Ascending aorta (tissue), 2 donors: ENCODE data around the gene IMMP2L. TPM values are rescaled to one million over a fixed set of nuclear protein-coding genes. Genes with fewer than 3 reads are reported as not detected.
"Not testable (repeated sequence)": the region's sequence is repeated elsewhere in the genome, so short reads cannot be mapped to it uniquely, and the experiment has no call there.

Source experiments
- DNase-seq, 2 donors: peaks; one replicate each; pipeline ENCODE4 v3.0.0-alpha.2; 2019; ENCODE audit warnings: low spot score in 2 of 2
- H3K27ac ChIP-seq, 2 donors: fragments of 200-600 bp; sonication (generic); one replicate each; pipeline ENCODE4 v1.5.1; 2016 to 2017; ENCODE audit warnings: mild to moderate bottlenecking in 1 of 2
- H3K27me3 ChIP-seq: fragments of 200-600 bp; sonication (generic); one replicate; pipeline ENCODE4 v1.5.1; 2017
- H3K36me3 ChIP-seq, 2 donors: fragments of 200-600 bp; sonication (generic); one replicate each; pipeline ENCODE4 v1.5.1; 2016
- H3K4me1 ChIP-seq, 2 donors: fragments of 200-600 bp; sonication (generic); one replicate each; pipeline ENCODE4 v1.5.1; 2016 to 2017; ENCODE audit warnings: mild to moderate bottlenecking in 1 of 2
- H3K4me3 ChIP-seq, 2 donors: fragments of 200-600 bp; sonication (generic); one replicate each; pipeline ENCODE4 v1.5.1; 2016 to 2017; ENCODE audit warnings: mild to moderate bottlenecking in 1 of 2
- H3K9me3 ChIP-seq, 2 donors: fragments of 200-600 bp; sonication (generic); one replicate each; pipeline ENCODE4 v1.5.1; 2016
- intact Hi-C: fragments of 100-400 bp; cut with DNase I; formaldehyde crosslinking; loops from one replicate; pipeline ENCODE4 v1.15.1; 2023
- total RNA-seq: library from RNA; depleted of rRNA; stranded (reverse); fragments of >200 nt; gene quantifications from one replicate; pipeline ENCODE4 v1.1.0, GENCODE V29; 2016
- TF ChIP-seq, protein P1 (sequence below), 3 experiments: fragments of 200-600 bp in 2 of 3; fragments of 450-650 bp in 1 of 3; sonication (generic) in 2 of 3; IDR thresholded peaks; one replicate each; pipeline ENCODE4 v1.5.1; 2016 to 2019; ENCODE audit warnings: antibody characterized with exemption in 3 of 3, mild to moderate bottlenecking in 1 of 3, moderate library complexity in 1 of 3

IMMP2L gene
- total RNA-seq, 1 donor from 2014 or later, result 143 TPM

DNA sequence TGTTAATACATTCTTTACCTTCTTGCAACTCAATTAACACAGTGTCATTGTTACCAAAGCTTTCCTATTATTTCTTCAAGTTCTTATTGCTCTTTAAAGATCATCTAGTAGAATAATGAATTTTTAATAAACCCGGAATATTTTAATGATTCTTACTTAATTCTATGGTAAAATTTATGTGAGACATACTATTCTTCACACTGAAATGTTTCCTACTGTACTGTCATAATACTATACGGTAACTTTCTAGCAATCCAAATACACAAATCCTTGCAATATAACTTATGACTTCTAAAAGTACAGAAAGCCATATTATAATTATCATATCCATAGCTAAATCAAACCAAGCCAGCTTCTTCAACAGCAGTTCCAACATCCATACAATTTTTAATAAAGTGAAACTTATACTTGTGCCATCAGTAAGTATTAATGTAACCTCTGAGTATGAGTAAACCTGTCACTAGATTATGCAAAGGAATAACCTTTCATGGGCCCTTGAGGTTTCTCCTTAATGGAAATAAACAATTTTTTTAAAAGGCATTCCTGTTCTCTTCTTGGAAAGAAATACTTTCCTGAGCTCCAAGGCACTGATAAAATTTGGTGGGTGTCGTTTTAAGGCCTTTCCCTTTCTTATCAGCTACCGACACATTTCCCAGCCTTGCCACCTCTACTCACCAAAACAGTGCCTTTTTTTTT, 87.4 kb downstream of the IMMP2L start:
- no peak overlapping the region for H3K4me3 ChIP-seq
- H3K36me3 ChIP-seq, result no peaks in the 10 kb centered on the region
- intact Hi-C loops, result no loop called here
- no peaks in the 10 kb centered on the region for H3K27me3 ChIP-seq
- H3K9me3 ChIP-seq, result peaks cover 0 to 4% of the 10 kb centered on the region in 2 donors
- no peak for DNase-seq
- peaks cover 0 to 6% of the 10 kb centered on the region in 2 donors for H3K4me1 ChIP-seq
- TF ChIP-seq, protein P1, sequence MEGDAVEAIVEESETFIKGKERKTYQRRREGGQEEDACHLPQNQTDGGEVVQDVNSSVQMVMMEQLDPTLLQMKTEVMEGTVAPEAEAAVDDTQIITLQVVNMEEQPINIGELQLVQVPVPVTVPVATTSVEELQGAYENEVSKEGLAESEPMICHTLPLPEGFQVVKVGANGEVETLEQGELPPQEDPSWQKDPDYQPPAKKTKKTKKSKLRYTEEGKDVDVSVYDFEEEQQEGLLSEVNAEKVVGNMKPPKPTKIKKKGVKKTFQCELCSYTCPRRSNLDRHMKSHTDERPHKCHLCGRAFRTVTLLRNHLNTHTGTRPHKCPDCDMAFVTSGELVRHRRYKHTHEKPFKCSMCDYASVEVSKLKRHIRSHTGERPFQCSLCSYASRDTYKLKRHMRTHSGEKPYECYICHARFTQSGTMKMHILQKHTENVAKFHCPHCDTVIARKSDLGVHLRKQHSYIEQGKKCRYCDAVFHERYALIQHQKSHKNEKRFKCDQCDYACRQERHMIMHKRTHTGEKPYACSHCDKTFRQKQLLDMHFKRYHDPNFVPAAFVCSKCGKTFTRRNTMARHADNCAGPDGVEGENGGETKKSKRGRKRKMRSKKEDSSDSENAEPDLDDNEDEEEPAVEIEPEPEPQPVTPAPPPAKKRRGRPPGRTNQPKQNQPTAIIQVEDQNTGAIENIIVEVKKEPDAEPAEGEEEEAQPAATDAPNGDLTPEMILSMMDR (IDR thresholded peaks at IDR 0.05), result no peak
- no peak overlapping the region for H3K27ac ChIP-seq

DNA sequence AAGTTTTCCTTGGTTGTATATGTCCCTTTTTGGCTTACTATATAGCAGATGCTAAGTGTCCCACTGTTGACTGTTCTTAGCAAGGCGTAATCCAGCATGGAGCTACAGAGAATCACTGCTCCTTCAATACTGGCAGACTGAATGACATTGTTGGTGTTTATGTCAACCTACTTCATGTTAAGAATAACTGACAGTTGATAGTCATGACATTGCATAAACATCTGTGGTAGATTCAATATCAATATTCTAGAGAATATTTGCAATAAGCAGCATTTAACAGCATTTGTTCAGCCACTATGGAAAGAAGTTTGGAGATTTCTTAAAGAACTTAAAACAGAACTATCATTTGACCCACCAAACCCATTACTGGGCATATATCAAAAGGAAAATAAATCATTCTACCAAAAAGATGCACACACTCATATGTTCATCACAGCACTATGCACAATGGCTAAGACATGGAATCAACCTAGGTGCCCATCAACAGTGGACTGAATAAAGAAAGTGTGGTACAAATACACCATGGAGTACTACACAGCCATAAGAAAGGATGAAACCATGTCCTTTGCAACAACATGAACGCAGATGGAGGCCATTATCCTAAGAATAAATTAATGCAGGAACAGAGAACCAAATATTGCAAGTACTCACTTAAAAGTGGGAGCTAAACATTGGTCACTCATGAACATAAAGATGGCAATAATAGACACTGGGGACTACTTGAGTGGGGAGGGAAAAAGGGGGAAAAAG, 88.7 kb downstream of the IMMP2L start:
- no peak for DNase-seq
- Histone ChIP-seq H3K27me3 (no peaks in the 10 kb centered on the region), H3K36me3 (no peaks in the 10 kb centered on the region), H3K4me3 (no peak overlapping the region), H3K9me3 (peaks cover 0 to 4% of the 10 kb centered on the region in 2 donors), H3K4me1 (peaks cover 0 to 6% of the 10 kb centered on the region in 2 donors), H3K27ac (no peak overlapping the region)
- TF ChIP-seq, protein P1 (IDR thresholded peaks at IDR 0.05), result no peak
- intact Hi-C loops, result no loop called here

DNA sequence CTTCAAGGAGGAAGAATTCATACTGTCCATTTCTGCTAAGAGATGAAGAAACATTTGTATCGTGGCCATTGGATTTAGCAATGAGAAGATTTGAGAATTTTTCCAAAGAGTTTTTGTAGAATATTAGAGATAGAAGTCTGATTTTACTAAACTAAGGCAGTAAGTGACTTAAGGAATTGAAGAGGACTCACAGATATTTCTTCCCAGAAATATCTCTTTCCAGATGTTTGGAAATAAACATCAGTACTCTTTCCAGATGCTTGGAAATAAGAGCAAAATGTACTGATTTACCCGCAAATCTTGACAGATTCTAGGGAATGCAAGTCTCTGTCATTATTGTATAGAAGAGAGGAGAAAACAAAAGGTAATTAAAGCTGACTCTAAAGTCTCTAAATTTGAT, 91.3 kb downstream of the IMMP2L start:
- TF ChIP-seq, protein P1 (IDR thresholded peaks at IDR 0.05), result no peak
- no peak for DNase-seq
- Histone ChIP-seq H3K4me3 (no peak overlapping the region), H3K4me1 (peaks cover 0 to 5% of the 10 kb centered on the region in 2 donors), H3K36me3 (no peaks in the 10 kb centered on the region), H3K27me3 (no peaks in the 10 kb centered on the region), H3K9me3 (peaks cover 0 to 4% of the 10 kb centered on the region in 2 donors), H3K27ac (no peak overlapping the region)
- intact Hi-C loops, result no loop called here

DNA sequence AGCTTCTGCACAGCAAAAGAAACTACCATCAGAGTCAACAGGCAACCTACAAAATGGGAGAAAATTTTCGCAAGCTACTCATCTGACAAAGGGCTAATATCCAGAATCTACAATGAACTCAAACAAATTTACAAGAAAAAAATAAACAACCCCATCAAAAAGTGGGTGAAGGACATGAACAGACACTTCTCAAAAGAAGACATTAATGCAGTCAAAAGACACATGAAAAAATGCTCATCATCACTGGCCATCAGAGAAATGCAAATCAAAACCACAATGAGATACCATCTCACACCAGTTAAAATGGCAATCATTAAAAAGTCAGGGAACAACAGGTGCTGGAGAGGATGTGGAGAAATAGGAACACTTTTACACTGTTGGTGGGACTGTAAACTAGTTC, 92.4 kb downstream of the IMMP2L start:
- H3K36me3 ChIP-seq, H3K4me3 ChIP-seq, H3K27me3 ChIP-seq, H3K27ac ChIP-seq, DNase-seq, intact Hi-C loops, H3K9me3 ChIP-seq, H3K4me1 ChIP-seq: not testable (repeated sequence)

DNA sequence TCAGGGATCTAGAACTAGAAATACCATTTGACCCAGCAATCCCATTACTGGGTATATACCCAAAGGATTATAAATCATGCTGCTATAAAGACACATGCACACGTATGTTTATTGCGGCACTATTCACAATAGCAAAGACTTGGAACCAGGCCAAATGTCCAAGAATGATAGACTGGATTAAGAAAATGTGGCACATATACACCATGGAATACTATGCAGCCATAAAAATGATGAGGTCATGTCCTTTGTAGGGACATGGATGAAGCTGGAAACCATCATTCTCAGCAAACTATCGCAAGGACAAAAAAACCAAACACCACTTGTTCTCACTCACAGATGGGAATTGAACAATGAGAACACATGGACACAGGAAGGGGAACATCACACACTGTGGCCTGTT, 96.5 kb downstream of the IMMP2L start:
- intact Hi-C loops, H3K27ac ChIP-seq, H3K4me1 ChIP-seq: not testable (repeated sequence)

DNA sequence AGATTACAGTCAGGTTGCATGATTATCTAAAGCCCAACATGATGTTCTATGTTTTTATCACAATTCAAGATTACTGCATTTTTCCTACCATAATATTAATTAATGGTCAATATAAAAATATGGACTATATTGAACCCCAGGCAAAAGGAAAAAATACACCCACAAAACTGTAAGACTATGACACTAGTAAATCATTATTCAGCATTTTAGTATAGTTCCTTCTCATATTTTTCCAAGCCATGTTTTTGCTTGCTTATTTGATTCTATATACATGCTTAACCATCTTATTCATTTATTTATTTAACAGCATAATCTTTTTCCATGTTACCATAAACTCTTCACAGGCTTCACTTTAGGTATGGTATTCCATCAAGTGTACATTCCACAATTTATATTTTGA, 101.6 kb downstream of the IMMP2L start:
- Histone ChIP-seq H3K36me3 (no peaks in the 10 kb centered on the region), H3K27ac (no peak overlapping the region), H3K4me1 (no peaks in the 10 kb centered on the region), H3K27me3 (no peaks in the 10 kb centered on the region), H3K9me3 (no peaks in the 10 kb centered on the region), H3K4me3 (no peak overlapping the region)
- TF ChIP-seq, protein P1 (IDR thresholded peaks at IDR 0.05), result no peak
- intact Hi-C loops, result no loop called here
- no peak for DNase-seq

More for the DNA sequence above, 96.5 kb downstream of the IMMP2L start:
- not testable (repeated sequence) for DNase-seq, H3K36me3 ChIP-seq, H3K27me3 ChIP-seq, H3K4me3 ChIP-seq, H3K9me3 ChIP-seq
